Neural cell (in vitro differentiated cells): Measurements from ENCODE around the gene ATG7. TPM values are rescaled to one million over a fixed set of nuclear protein-coding genes. Genes with fewer than 3 reads are reported as not detected.

Source experiments
- H2AFZ ChIP-seq: fragments of 200-600, 300-800 bp; sonication (generic), shearing (Covaris generic); 2 replicates; pipeline ENCODE4 v1.6.0; 2014; ENCODE audit warnings: low read depth, mild to moderate bottlenecking, antibody characterized with exemption, low read length, moderate library complexity
- H3F3A ChIP-seq: fragments of 200-600 bp; shearing (Covaris generic); 2 replicates; pipeline ENCODE4 v1.6.1; 2016; ENCODE audit warnings: mild to moderate bottlenecking, moderate library complexity, mixed read lengths, antibody characterized with exemption, low read length; ENCODE audit not compliant: insufficient read depth, poor library complexity, severe bottlenecking
- H3K27ac ChIP-seq: fragments of 200-600, 300-800 bp; sonication (generic), shearing (Covaris generic); 2 replicates; pipeline ENCODE4 v1.5.1; 2014; ENCODE audit warnings: mild to moderate bottlenecking, low read length, moderate library complexity
- H3K27me3 ChIP-seq: fragments of 300-800, 200-600 bp; sonication (generic), shearing (Covaris generic); 2 replicates; pipeline ENCODE4 v1.6.0; 2014; ENCODE audit warnings: mild to moderate bottlenecking, low read depth, low read length, moderate library complexity; ENCODE audit not compliant: insufficient read depth
- H3K36me3 ChIP-seq: fragments of 300-800, 200-600 bp; sonication (generic), shearing (Covaris generic); 2 replicates; pipeline ENCODE4 v1.5.1; 2014; ENCODE audit warnings: mild to moderate bottlenecking, antibody characterized with exemption, low read length, moderate library complexity; ENCODE audit not compliant: insufficient read depth
- H3K4me2 ChIP-seq: fragments of 300-800, 200-600 bp; sonication (generic), shearing (Covaris generic); 2 replicates; pipeline ENCODE4 v1.6.0; 2014; ENCODE audit warnings: mild to moderate bottlenecking, low read length
- H3K4me3 ChIP-seq: fragments of 300-800, 200-600 bp; sonication (generic), shearing (Covaris generic); 2 replicates; pipeline ENCODE4 v1.5.1; 2014; ENCODE audit warnings: mild to moderate bottlenecking, low read length, moderate library complexity
- H3K79me2 ChIP-seq: fragments of 200-600 bp; shearing (Covaris generic); replicated peaks from 2 replicates; pipeline ENCODE4 v1.6.0; 2014; ENCODE audit warnings: mild to moderate bottlenecking, low read length, moderate library complexity; ENCODE audit not compliant: insufficient read depth
- H3K9ac ChIP-seq: fragments of 300-800, 200-600 bp; sonication (generic), shearing (Covaris generic); 2 replicates; pipeline ENCODE4 v1.6.1; 2016; ENCODE audit warnings: mild to moderate bottlenecking, low read length, mixed read lengths
- H3K9me2 ChIP-seq: fragments of 200-600 bp; shearing (Covaris generic); 2 replicates; pipeline ENCODE4 v1.6.1; 2016; ENCODE audit warnings: mild to moderate bottlenecking, low read length, mixed read lengths; ENCODE audit not compliant: insufficient read depth
- H3K9me3 ChIP-seq: fragments of 200-600, 300-800 bp; sonication (generic), shearing (Covaris generic); 2 replicates; pipeline ENCODE4 v1.6.1; 2016; ENCODE audit warnings: mild to moderate bottlenecking, mixed run types, low read length, moderate library complexity, mixed read lengths
- H4K20me1 ChIP-seq: fragments of 200-600 bp; shearing (Covaris generic); 2 replicates; pipeline ENCODE4 v1.6.1; 2016; ENCODE audit warnings: mild to moderate bottlenecking, mixed run types; ENCODE audit not compliant: insufficient read depth
- CTCF ChIP-seq: fragments of 450-650 bp; IDR thresholded peaks from 2 replicates; pipeline ENCODE4 v1.5.1; 2014; ENCODE audit warnings: antibody characterized with exemption, mild to moderate bottlenecking, moderate library complexity; ENCODE audit not compliant: poor library complexity, severe bottlenecking
- EP300 ChIP-seq: fragments of 450-650 bp; conservative IDR thresholded peaks from 2 replicates; pipeline ENCODE4 v1.6.1; 2014; ENCODE audit warnings: antibody characterized with exemption, mild to moderate bottlenecking, moderate library complexity; ENCODE audit not compliant: poor library complexity, severe bottlenecking
- EZH2 ChIP-seq: fragments of 200-600, 300-800 bp; shearing (Covaris generic), sonication (generic); IDR thresholded peaks from 2 replicates; pipeline ENCODE4 v1.6.1; 2014; ENCODE audit warnings: antibody characterized with exemption, low read length, borderline replicate concordance, mild to moderate bottlenecking; ENCODE audit not compliant: insufficient read depth, poor library complexity, severe bottlenecking
- MXI1 ChIP-seq: fragments of 450-650 bp; conservative IDR thresholded peaks from 2 replicates; pipeline ENCODE4 v1.6.1; 2014; ENCODE audit warnings: antibody characterized with exemption, mild to moderate bottlenecking; ENCODE audit not compliant: poor library complexity, severe bottlenecking
- POLR2AphosphoS5 ChIP-seq: IDR thresholded peaks from 2 replicates; pipeline ENCODE4 v1.6.1; 2012
- RAD21 ChIP-seq: fragments of 450-650 bp; conservative IDR thresholded peaks from 2 replicates; pipeline ENCODE4 v1.6.1; 2014; ENCODE audit warnings: antibody characterized with exemption, mild to moderate bottlenecking, moderate library complexity
- SMC3 ChIP-seq: fragments of 450-650 bp; conservative IDR thresholded peaks from 2 replicates; pipeline ENCODE4 v1.6.1; 2014; ENCODE audit warnings: antibody characterized with exemption, mild to moderate bottlenecking, moderate library complexity; ENCODE audit not compliant: poor library complexity
- TAF1 ChIP-seq: IDR thresholded peaks from 2 replicates; pipeline ENCODE4 v1.6.1; 2012; ENCODE audit warnings: low read depth
- polyA plus RNA-seq: library from polyadenylated mRNA; depleted of rRNA; stranded (reverse); fragments of >200 nt; gene quantifications from 2 replicates; pipeline ENCODE4 v1.2.3, GENCODE V29; 2014
- TF ChIP-seq, protein P1 (sequence below): IDR thresholded peaks from 2 replicates; pipeline ENCODE4 v1.6.1; 2012; ENCODE audit warnings: borderline replicate concordance

ATG7 gene
- polyA plus RNA-seq, 1 donor from 2014 or later = 28.8 TPM

- H3K9me3 ChIP-seq = no peaks in the 10 kb centered on the region
- H3K9me2 ChIP-seq = no peaks in the 10 kb centered on the region
- no peak overlapping the region for H2AFZ ChIP-seq
- no peak overlapping the region for H3K27ac ChIP-seq
- TF ChIP-seq, protein P1, sequence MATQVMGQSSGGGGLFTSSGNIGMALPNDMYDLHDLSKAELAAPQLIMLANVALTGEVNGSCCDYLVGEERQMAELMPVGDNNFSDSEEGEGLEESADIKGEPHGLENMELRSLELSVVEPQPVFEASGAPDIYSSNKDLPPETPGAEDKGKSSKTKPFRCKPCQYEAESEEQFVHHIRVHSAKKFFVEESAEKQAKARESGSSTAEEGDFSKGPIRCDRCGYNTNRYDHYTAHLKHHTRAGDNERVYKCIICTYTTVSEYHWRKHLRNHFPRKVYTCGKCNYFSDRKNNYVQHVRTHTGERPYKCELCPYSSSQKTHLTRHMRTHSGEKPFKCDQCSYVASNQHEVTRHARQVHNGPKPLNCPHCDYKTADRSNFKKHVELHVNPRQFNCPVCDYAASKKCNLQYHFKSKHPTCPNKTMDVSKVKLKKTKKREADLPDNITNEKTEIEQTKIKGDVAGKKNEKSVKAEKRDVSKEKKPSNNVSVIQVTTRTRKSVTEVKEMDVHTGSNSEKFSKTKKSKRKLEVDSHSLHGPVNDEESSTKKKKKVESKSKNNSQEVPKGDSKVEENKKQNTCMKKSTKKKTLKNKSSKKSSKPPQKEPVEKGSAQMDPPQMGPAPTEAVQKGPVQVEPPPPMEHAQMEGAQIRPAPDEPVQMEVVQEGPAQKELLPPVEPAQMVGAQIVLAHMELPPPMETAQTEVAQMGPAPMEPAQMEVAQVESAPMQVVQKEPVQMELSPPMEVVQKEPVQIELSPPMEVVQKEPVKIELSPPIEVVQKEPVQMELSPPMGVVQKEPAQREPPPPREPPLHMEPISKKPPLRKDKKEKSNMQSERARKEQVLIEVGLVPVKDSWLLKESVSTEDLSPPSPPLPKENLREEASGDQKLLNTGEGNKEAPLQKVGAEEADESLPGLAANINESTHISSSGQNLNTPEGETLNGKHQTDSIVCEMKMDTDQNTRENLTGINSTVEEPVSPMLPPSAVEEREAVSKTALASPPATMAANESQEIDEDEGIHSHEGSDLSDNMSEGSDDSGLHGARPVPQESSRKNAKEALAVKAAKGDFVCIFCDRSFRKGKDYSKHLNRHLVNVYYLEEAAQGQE = no peak
- TF ChIP-seq SMC3 = no peak
- no peak for TF ChIP-seq EP300
- no peak for TF ChIP-seq TAF1
- no peak for TF ChIP-seq CTCF
- TF ChIP-seq RAD21 = no peak
- TF ChIP-seq POLR2AphosphoS5 = no peak
- TF ChIP-seq EZH2 = no peak
- TF ChIP-seq MXI1 = no peak
- no peak overlapping the region for H3K9ac ChIP-seq
- H3K36me3 ChIP-seq = peaks cover 4% of the 10 kb centered on the region
- H3K4me2 ChIP-seq = no peak overlapping the region
- H3K27me3 ChIP-seq = no peaks in the 10 kb centered on the region
- no peak overlapping the region for H3K4me3 ChIP-seq
- H3K79me2 ChIP-seq = peaks cover 15% of the 10 kb centered on the region
- no peaks in the 10 kb centered on the region for H3F3A ChIP-seq
- H4K20me1 ChIP-seq = no peaks in the 10 kb centered on the region
Measured at GRCh38 chr3:11569156-11569741, 297.1 kb downstream of the ATG7 start.

GRCh38 chr3:11570251-11570650, 298.1 kb downstream of the ATG7 start:
- Histone ChIP-seq H3K4me2 (no peak overlapping the region), H3K27me3 (no peaks in the 10 kb centered on the region)

More at GRCh38 chr3:11570251-11570650, 298.1 kb downstream of the ATG7 start:
- peaks cover 15% of the 10 kb centered on the region for H3K79me2 ChIP-seq
- H3K27ac ChIP-seq = no peak overlapping the region
- H3F3A ChIP-seq = no peaks in the 10 kb centered on the region
- no peaks in the 10 kb centered on the region for H3K9me2 ChIP-seq
- H3K9ac ChIP-seq = no peak overlapping the region
- H3K4me3 ChIP-seq = no peak overlapping the region
- H2AFZ ChIP-seq = no peak overlapping the region
- no peaks in the 10 kb centered on the region for H3K9me3 ChIP-seq
- TF ChIP-seq RAD21 = no peak
- TF ChIP-seq CTCF = no peak
- TF ChIP-seq TAF1 = no peak
- TF ChIP-seq EZH2 = no peak
- TF ChIP-seq, protein P1 = no peak
- TF ChIP-seq SMC3 = no peak
- no peak for TF ChIP-seq MXI1
- TF ChIP-seq EP300 = no peak
- TF ChIP-seq POLR2AphosphoS5 = no peak
- no peaks in the 10 kb centered on the region for H4K20me1 ChIP-seq
- peaks cover 4% of the 10 kb centered on the region for H3K36me3 ChIP-seq
